KG1 (cell line): Measurements from ENCODE around the gene ANXA1.

ENCODE experiments used
- DNase-seq: peaks from one replicate; lab custom pipeline; 2025; lab: John Stamatoyannopoulos, UW

The ANXA1 gene, protein sequence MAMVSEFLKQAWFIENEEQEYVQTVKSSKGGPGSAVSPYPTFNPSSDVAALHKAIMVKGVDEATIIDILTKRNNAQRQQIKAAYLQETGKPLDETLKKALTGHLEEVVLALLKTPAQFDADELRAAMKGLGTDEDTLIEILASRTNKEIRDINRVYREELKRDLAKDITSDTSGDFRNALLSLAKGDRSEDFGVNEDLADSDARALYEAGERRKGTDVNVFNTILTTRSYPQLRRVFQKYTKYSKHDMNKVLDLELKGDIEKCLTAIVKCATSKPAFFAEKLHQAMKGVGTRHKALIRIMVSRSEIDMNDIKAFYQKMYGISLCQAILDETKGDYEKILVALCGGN

DNA sequence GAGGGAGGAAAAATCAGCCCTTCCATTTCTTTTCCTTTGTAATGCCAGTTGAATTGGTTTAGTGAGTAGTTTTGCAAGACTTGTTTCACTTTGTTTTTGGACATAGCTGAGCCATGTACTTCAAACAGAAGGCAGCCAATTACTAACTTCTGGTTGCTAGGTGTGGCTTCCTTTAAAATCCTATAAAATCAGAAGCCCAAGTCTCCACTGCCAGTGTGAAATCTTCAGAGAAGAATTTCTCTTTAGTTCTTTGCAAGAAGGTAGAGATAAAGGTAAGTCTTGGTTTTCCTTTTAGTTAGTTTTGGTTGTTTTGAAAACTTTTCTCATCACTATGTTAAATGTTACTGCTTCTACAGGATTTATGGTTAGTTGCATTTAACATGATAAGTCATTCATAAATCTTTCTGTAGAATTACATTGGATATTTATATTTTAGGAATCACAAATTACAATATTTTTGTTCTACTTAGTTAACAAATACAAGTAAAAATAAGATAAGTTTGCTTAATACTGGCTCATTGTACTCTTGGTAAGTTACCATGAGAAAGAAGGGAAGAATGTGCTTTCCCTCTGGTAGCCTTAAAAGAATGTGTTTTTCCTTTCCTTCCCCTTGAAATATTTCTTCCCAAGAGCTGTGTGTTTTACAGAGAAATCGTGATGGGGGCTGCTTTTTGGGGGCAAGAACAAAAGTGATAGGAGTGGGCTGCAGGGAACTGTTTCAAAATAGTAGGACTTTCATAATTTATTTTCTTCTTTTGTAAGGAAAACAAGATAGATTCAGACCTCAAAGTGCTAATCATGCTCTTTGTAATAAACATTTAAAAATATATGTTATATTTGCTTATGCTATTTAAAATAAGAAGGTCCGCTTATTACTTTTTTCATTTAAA, at the start of gene ANXA1:
TSS of gene ANXA1 (plus strand) at position 213 of the 890 bp plus-strand sequence. CDS start 6,671 bp downstream, outside the sequence.
- peak; percentile 51 for DNase-seq

DNA sequence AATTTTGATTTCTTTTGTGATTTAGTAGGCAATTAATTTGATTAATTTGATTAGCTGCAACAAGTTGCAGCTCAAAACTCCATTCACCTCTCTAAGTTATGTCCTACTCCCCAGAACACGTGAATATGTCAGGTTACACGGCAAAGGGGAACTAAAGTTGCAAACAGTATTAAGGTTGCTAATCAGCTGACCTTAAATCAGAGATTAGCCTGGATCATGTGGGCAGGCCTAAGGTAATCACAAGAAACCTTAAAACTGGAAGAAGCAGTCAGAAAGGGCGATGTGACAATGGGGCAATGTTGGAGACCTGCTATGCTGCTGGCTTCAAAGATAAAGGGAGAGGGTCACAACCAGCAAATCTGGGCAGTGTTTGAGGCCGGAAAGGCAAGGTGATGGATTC, 47.3 kb upstream of the ANXA1 start:
- no peak for DNase-seq

DNA sequence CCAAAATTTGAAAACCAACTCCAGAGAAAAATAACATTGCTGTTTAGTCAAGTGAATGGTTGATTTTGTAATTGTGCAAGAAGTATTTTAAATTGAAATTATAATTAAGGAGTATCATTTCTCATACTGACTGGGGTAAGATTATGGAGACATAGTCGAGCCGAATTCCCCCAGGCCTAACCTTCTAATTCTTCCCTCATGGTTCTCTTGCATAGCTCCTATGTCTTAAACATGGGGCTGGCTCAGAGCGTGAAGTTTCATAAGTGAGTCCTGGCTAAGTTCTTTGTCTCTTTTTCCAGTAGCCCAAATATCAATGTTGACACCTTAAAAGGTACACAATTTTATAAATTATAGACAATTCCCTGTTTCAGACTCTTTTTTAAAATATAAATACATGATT, 46.7 kb upstream of the ANXA1 start:
- DNase-seq: no peak

DNA sequence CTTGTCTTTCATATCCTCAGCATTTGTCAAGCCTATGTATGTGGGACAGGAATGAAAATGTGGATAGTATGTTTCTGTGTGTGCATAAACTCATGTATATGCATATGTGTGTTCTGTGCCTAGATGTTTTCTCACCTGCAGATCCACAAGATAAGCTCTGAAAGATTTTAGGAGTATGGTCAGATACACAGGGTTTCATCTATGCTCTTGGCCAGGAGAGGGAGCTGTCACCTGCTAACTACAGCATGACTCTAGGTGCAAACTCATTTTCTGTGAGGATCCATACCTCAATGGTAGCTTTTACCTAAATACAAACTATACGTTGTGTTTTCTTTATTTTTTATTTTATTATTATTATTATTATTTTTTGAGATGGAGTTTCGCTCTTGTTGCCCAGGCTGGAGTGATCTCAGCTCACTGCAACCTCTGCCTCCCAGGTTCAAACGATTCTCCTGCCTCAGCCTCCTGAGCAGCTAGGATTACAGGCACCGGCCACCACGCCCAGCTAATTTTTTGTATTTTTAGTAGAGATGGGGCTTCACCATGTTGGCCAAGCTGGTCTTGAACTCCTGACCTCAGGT, 44.1 kb upstream of the ANXA1 start:
- peak; percentile 15 for DNase-seq

DNA sequence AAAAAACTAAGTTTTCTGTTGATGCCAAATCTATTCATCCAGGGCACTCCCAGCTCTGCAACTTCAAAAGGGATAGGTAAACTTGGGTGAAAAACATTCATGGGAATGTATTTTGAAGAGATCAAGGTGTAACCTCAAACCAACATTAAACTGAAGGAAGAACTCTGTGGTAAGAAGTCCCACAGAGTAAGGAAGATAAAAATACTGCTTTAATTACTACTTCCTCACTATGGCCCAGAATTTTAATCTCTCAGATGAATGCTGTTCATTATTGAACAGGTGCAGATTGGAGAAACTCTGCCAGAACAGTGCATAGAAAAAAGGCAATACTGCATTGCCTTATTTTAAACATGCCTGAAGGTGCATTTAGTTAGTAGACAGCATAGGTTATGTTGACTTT, 37.6 kb upstream of the ANXA1 start:
- no peak for DNase-seq

DNA sequence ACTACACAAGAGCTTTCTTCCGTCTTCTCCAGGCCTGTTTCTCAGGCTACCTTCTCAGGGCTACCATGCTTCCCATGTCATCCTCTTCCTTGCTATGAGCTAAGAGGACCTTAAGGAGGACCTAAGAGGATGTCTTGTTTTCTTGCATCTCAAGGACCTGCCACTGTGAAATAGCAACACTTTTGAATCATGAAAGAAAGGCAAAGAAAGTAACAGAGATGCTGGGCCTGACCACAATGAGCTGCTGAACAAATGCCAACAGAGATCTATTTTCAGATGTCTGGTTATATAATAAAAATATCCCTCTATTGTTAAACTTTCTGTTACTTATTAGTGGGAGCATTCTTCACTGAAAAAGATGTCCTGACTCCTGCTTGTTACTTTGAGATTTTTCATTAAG, 36.7 kb upstream of the ANXA1 start:
- DNase-seq: no peak

DNA sequence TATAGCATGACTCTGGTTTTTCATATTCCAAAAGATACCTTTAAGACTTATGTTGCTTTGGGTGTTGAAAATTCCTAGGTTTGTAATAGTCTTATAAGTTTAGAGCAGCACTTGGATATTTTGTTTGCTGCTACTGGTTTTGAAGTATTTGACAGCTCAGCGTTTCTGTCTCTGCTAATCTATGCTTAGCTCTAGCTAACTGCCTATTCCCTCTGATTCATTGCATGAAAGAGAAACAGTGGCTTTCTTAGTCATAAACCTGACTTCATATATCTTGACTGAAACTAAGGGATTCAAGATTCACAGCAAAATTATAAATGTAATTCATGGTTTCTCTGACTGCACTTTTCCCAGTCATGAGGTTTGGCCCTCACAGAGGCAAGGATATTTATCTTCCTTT, 35.6 kb upstream of the ANXA1 start:
- no peak for DNase-seq

DNA sequence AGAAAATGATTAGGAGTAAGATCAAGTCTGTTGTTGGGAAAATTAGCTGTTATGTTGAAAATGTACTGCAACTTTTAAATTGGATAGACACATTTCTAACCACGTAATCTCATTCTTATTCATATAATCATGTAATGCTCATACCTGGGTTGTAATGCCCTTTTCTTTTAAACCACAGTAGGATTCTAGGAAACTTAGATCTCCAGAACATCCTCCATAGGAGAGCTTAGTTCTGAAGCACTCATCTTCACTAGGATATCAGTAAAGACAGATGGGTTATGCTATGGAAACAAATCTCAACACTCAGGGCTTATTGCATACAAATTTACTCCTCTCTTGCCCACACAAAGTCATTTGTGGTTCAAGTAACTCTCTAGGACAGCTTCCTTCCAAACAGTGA, 34.8 kb upstream of the ANXA1 start:
- DNase-seq: no peak

DNA sequence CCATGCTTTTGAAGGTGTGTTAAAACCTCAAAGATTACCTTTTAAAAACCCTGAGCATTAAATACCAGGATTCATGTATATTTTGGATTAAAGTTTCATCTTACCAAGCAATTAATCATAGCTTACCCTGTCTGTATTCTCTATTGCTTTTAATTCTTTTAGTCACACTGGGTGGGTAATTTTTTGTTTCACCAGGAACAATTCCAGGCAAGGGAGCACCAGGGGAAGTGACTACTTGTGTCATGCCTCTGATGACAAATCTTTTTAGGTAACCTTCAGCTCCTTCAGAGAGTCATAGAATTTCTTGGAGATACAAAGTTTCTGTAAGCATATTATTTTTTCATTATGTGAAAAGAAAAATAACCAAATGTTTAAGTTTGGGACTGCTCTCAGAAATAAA, 33.4 kb upstream of the ANXA1 start:
- DNase-seq: no peak

DNA sequence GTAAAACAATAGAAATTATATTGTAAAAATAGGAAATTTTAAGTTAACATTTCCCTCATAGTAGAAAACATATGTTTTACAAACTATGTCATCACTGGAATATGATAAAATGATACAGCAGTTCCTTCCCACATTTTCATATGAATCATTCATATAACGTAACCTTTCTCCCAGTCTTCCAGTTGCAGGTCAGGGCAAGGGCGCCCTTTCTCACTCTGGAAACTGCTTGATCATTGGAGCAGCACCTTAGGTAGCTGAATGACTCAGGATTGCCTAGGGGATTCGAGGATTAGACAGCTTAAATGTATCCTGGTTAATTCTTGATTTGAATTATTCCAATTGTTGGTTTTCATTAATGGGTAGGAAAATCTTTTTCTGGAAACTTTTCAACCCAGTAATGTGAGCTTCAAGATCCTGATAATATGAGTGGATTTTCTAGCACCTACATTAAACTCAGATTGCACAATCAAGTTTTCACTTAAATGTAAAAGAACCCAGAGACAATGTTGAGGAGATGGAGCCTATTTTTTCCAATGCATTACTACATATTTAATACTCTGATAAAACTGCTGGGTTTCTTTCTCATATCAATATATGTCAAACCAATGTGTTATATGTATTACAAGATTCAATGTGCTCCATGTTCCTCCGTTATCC, 32.6 kb upstream of the ANXA1 start:
- DNase-seq: no peak

DNA sequence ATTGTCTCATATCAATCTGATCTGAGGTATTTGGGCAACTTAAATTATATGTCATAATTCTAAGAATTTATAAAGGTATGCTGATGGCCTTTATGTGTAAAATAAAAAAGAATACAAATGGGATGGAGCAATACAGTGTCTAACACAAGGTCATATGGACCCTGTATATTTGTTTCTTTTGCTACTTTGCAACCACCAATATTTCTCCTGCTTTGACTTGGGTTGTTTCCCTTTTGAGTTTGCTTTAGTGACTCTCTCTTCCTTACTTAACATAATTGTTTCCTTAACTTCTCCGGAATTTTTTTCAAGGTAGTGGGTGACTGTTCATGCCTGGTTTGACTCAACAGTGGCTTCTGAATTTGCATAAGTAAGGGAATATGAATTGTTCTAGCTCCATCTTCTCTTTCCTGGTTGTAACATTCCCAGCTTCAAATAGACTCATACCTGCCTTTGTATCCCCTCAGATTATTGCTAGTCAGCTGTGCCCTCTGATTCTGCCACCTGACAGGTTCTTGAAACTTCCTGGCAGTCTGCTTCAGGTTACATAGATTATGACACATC, 30.2 kb upstream of the ANXA1 start:
- DNase-seq: no peak

DNA sequence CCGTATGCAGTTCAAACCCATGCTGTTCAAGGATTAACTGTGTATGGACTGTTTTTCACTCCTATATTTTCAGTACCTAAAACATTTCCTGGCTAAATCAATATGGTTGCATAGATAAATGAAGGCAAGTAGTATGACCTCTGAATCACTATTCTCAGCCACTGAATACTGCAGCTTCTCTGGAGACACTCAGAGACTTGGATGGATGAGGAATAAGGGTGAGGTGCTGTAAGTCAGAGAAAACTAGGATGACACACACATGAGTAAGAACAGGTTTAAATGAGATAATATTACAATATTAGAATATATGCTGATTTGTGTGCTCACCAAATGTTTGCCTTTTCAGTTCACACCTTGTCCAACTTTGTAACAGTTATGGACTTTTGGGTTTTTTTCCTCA, 26.0 kb upstream of the ANXA1 start:
- no peak for DNase-seq

DNA sequence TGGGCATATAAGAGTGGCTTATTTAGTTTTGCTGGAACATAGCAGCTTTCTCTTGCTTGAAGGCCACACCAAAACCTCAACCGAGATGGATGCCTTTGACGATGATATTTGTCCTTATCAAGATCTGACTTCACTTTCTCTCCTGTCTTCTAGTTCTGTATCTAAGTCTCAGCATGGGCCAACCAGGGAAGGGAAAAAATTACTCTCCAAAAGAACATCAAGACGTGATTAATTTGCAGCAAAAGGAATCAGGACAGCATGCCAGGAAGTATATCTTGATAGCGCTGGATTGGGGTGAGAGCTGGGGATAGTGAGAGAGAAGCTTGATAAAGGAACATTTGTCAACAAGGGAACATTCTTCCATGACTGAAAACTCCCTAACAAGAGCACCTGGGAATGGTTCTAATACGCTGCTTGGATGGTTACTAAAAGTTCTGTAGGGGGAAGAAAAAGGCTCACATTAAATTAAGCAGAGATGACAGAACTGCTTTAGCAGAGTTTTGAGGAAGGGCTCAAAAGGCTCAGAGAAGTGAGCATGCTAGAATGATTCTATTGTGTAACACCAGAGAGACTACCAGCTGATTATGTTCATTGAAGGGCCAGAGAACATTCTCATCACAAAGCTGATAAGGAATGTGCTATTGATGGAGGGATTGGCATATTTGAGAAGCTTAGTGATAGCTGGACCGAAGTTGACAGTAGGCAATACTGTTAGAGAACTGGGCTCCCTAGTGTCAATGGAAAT, 21.6 kb upstream of the ANXA1 start:
- DNase-seq: no peak

DNA sequence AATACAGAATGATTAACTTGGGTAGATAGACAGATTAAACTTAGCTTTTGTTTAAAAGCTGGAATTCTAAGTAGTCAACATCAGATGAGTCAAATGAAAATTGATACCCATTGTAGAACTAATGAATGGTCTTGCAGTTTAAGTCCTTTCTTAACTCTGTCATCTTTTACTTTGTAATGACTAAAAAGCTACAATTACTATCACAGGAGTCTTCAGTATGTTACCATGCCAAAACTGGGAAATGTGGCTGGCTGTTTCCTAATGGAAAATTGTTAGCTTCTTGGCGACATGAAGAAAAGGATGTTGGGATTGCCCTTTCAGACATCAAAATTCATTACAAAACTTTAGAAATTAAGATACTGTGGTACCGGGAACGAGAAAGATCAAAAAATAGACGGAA, 20.2 kb upstream of the ANXA1 start:
- no peak for DNase-seq

DNA sequence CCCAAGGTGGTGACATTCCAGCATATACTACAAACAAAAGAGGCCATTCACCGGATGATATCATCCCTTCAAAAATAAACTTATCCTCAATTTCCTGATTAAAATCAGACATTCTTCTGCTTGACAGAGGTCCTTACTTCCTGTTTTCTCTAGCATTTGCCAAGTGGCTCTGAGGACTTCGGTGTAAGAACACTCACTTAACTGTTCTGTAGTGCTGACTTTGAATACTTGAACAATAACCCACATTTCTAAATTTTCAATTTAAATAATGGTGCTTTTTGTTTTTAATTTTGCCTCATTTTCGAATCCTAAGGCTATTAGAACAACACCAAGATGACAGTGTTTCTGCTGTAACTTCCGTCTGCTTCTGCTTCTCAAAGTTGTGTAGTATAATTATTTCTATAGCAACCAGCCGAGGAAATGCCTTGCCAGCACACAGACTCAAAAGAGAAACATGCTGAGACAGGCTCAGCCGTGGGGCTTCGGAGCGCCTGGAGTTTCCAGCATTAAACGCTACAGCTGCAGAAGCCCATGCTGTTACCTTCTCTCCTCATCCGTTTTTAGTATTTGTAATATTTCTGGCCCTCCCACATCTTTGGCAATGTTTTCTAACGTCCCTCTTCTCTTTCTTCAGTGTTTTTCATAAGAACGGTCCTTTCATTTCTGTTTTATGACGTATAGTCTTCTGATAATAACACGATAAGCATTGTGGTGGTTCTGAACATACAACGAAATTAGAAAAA, 19.5 kb upstream of the ANXA1 start:
- DNase-seq: peak; percentile 48

DNA sequence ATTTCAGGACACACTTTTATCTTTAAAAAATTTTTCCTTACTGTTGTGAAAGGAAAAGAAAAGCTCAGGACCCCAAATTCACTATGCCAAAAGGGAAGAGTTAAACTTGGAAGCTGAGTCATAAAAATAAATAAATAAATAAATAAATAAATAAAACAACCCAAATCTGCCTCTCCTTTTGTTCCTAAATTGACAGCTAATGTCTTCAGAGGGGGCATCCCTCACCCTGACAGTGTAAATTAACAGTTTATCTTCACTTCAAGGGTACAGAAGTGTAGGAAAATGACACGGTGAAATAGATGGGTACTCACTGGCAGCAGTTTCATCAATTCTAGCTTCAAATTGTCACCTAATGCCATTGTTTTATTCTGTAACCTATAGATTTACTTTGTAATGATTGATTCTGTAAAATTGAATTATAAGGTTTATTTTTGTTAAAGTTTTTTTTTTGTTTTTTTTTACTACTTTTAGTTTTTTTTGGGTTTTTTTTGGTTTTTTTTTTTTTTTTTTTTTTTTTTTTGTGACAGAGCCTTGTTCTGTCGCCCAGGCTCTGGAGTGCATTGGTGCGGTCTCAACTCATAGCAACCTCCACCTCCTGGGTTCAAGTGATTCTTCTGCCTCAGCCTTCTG, 18.5 kb upstream of the ANXA1 start:
- no peak for DNase-seq

DNA sequence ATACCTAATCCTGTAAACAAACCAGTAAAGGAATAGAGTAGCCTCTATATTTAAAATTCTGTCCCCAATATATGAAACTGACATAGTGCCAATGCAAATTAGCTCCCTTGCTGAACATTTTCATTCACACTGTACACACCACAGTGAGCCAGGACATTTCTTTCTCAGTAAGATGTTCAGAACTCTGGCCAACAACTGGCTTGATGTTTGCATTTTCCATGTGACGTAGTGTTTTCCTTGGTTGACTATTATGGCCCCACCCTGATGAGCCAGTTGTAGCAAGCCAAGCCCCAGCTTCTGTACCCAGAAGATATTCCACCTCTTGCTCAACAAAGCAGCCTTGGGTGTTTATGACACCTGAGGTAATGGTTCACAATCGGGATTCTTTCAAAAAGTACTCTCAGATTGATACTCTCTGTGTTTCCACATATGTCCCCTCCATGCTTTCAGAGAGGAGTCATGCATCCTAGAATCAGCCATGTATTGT, 17.7 kb upstream of the ANXA1 start:
- no peak for DNase-seq

DNA sequence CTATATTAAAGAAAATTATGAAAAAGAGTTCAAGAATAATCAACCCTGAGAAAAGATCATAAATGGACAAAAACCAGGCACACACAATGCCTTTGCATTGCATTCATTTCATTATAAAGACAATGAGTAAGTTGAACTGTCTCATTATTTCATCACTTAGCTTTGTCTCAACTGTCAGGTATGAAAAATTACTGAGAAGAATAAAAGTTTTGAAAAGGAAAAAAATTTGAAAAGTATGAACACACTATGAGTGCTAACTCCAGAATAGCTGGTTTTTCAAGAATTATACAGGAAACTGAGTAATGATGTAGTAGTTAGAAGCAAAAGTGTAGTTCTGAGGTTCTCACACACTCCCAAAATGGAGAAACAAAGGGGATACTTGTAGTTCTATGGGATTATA, 16.3 kb upstream of the ANXA1 start:
- DNase-seq: no peak

DNA sequence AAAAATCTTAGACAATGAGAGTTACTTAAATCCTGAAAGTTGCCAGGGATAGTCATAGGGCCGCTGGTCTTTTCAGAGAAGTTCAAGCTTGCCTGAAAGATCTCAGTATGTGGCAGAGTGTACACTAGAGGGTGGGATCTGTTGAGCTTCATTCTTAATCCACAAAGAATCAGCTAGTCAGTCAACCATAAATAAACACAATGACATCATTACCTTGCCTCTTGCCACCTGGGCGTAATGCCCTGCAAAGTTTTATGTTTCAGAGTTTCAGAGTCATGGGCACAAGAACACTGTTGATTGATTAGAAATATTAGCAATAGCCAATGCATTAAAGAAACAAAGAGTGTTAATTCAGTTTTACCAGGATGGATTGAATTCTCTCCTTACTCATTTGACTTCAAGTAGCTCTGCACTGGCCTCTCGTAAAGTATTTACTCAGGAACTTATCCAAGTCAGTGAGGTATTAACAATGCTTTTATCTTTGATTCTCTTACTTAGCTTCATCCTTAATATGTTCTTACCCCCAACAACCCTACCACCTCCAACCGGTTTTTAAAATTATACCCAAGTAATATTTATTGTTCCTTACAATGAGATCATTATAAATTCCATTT, 14.3 kb upstream of the ANXA1 start:
- no peak for DNase-seq

DNA sequence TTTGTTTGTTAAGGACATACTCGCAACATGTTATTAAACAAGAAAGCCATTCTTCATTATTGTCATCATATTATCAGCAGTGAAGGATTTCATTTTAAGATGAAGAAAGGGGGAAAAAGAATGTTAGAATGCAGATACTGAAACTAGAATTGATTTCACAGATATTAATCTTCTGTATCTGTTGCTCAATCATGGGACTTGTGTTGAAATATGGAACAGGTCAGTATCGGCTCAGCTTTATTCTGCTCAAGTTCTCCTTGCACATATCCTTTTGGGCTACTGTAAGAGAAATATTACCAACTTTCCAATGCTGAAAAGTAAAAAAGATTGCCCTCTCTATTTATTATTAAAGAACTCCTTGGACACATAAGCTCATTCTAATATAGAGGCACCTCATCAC, 13.8 kb upstream of the ANXA1 start:
- DNase-seq: no peak
